ENCODE results near the gene SLC30A4. TPM values are rescaled to one million over a fixed set of nuclear protein-coding genes. Genes with fewer than 3 reads are reported as not detected.

Gene SLC30A4
- total RNA-seq, 1 experiment from 2014 or later = 2.7 TPM

DNA sequence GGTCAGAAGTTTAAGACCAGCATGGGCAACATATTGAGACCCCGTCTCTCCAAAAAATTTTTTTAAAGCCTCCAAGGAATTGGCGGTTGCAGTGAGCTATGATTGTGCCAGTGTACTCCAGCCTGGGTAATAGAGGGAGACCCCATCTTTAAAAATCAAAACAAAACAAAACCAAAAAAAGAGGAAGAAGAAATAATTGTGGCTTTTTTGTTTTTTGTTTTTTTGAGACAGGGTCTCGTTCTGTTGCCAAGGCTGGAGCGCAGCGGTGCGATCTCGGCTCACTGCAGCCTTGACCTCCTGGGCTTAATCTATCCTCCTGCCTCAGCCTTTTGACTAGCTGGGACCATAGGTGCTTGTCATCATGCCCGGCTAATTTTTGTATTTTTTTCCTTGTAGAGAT, 4.5 kb upstream of the SLC30A4 start:
- no peak for DNase-seq
- H3K36me3 ChIP-seq (ENCODE audit: low read depth) = no peaks in the 10 kb centered on the region
- H4K20me1 ChIP-seq (ENCODE audit: insufficient read depth) = no peaks in the 10 kb centered on the region
- H3K27ac ChIP-seq = no peak overlapping the region
- no peaks in the 10 kb centered on the region for H3K9me2 ChIP-seq (ENCODE audit: insufficient read depth)
- H3K4me3 ChIP-seq = no peak overlapping the region
- H3K4me2 ChIP-seq = no peak overlapping the region
- no peaks in the 10 kb centered on the region for H3K9me3 ChIP-seq (ENCODE audit: insufficient read depth, low read depth)
- H3K27me3 ChIP-seq (ENCODE audit: insufficient read depth, low read depth) = no peaks in the 10 kb centered on the region
- no TSS peak for BruUV-seq (replicated peaks)
- TF ChIP-seq EZH2 (IDR thresholded peaks at IDR 0.05; ENCODE audit: low read depth) = no peak
- TF ChIP-seq CTCF (conservative IDR thresholded peaks at IDR 0.05) = no peak
- no peaks in the 10 kb centered on the region for H3K4me1 ChIP-seq (replicated peaks; ENCODE audit: insufficient read depth)
- ChIA-PET CTCF (no interaction called here), POLR2A (ENCODE audit: unreplicated experiment) (no interaction called here)
- intact Hi-C loops (cut with micrococcal nuclease; ENCODE audit: unreplicated experiment) = no loop called here
- H3K79me2 ChIP-seq (ENCODE audit: low read depth) = no peaks in the 10 kb centered on the region
- no peak overlapping the region for H2AFZ ChIP-seq
- 0 out of 2 replicates have a peak, but pooled peaks cover 6% of the 10 kb centered on the region for H3F3A ChIP-seq (ENCODE audit: insufficient read depth, low read depth)

- intact Hi-C loops (cut with micrococcal nuclease; ENCODE audit: unreplicated experiment) = loop anchor here (5.0 kb wide), 1 partner anchor 89 kb away; no protein-coding TSS in a partner anchor
- no peaks in the 10 kb centered on the region for H3K79me2 ChIP-seq (ENCODE audit: low read depth)
- H3K4me1 ChIP-seq (replicated peaks; ENCODE audit: insufficient read depth) = peaks cover 9% of the 10 kb centered on the region; the same call in 1 of the 2 replicates
- H3K36me3 ChIP-seq (ENCODE audit: low read depth) = no peaks in the 10 kb centered on the region
- ChIA-PET POLR2A (ENCODE audit: unreplicated experiment) (no interaction called here), CTCF (no interaction called here)
- peaks cover 6% of the 10 kb centered on the region; the same call in 1 of the 2 replicates for H3F3A ChIP-seq (ENCODE audit: insufficient read depth, low read depth)
- H3K27ac ChIP-seq = no peak overlapping the region
- H3K27me3 ChIP-seq (ENCODE audit: insufficient read depth, low read depth) = no peaks in the 10 kb centered on the region
- H3K4me2 ChIP-seq = peak overlapping the region; percentile 88
- H3K4me3 ChIP-seq = peak overlapping the region; percentile 73
- DNase-seq = no peak
- H2AFZ ChIP-seq = peak overlapping the region; percentile 82
- H3K9me3 ChIP-seq (ENCODE audit: insufficient read depth, low read depth) = no peaks in the 10 kb centered on the region
- TF ChIP-seq CTCF (conservative IDR thresholded peaks at IDR 0.05) (no peak), EZH2 (IDR thresholded peaks at IDR 0.05; ENCODE audit: low read depth) (no peak)
- BruUV-seq (replicated peaks) = TSS peak; percentile 54
- H4K20me1 ChIP-seq (ENCODE audit: insufficient read depth) = no peaks in the 10 kb centered on the region
- no peaks in the 10 kb centered on the region for H3K9me2 ChIP-seq (ENCODE audit: insufficient read depth)
Measured at GRCh38 chr15:45523166-45523460, 558 bp upstream of the SLC30A4 start.

DNA sequence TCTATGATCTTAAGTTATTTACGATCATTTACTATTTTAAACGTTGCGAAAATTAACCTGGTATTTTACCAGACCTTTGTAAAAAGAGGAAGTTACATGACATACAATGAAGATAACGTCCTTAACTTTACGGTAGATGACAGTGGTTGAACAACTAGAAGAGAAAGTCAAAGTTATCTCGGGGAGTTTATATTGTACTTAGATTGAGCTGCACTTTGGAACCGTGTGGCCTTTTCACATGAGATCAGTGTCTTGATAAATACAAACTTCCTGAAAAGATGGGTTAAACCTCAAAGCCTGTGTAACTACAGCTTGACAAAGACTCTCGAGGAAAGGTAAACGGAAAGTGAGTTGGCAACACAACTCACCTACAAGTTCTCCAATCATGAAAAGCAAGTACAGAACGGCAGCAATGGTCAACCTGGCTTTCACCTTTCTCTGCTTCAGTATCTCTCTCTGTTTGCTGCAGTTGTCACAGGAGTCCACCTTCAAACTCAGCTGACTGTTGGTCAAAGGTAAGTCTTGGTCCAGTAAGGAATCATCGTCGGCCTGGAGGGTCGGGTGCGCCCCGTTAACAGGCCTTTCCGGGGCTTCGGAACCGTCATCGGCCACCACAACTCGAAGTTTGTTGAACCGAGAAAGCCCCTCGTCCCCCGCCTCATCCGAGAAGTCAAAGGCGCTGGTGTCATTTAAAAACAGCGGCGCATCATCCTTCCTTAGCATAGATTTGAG, 793 bp downstream of the SLC30A4 start:
- no peaks in the 10 kb centered on the region for H3K9me2 ChIP-seq (ENCODE audit: insufficient read depth)
- intact Hi-C loops (cut with micrococcal nuclease; ENCODE audit: unreplicated experiment) = loop anchor here (1.0 to 5.0 kb wide), 2 partner anchors 66 to 91 kb away; partner anchors contain the start of gene BLOC1S6
- no peak overlapping the region for H3K27ac ChIP-seq
- TF ChIP-seq EZH2 (IDR thresholded peaks at IDR 0.05; ENCODE audit: low read depth) (no peak), CTCF (conservative IDR thresholded peaks at IDR 0.05) (no peak)
- H3K36me3 ChIP-seq (ENCODE audit: low read depth) = no peaks in the 10 kb centered on the region
- H4K20me1 ChIP-seq (ENCODE audit: insufficient read depth) = no peaks in the 10 kb centered on the region
- peaks cover 9% of the 10 kb centered on the region; the same call in 1 of the 2 replicates for H3K4me1 ChIP-seq (replicated peaks; ENCODE audit: insufficient read depth)
- no peaks in the 10 kb centered on the region for H3K79me2 ChIP-seq (ENCODE audit: low read depth)
- peak overlapping the region; percentile 73 for H3K4me3 ChIP-seq
- TSS peak; percentile 80 for BruUV-seq (replicated peaks)
- ChIA-PET CTCF (no interaction called here), POLR2A (ENCODE audit: unreplicated experiment) (no interaction called here)
- DNase-seq = peak in 1 of 2 experiments; percentile 62
- peak overlapping the region; percentile 88 for H3K4me2 ChIP-seq
- no peaks in the 10 kb centered on the region for H3K27me3 ChIP-seq (ENCODE audit: insufficient read depth, low read depth)
- H2AFZ ChIP-seq = peak overlapping the region; percentile 95
- H3F3A ChIP-seq (ENCODE audit: insufficient read depth, low read depth) = peaks cover 6% of the 10 kb centered on the region; the same call in 1 of the 2 replicates
- no peaks in the 10 kb centered on the region for H3K9me3 ChIP-seq (ENCODE audit: insufficient read depth, low read depth)

Data from PC-9 (cell line).